H1 (cell line): ENCODE data around the gene CEP95. TPM values are rescaled to one million over a fixed set of nuclear protein-coding genes. Genes with fewer than 3 reads are reported as not detected.

ENCODE experiments used
- CTCF ChIA-PET: fragments of 300-600 bp; sonication (Branson Sonifier 250); formaldehyde crosslinking; loops from one replicate; lab custom pipeline; 2021; ENCODE audit not compliant: partially characterized antibody; lab: Charles Lee
- POLR2A ChIA-PET: fragments of 300-600 bp; sonication (Branson Sonifier 250); formaldehyde crosslinking; loops from one replicate; lab custom pipeline; 2021; ENCODE audit warnings: inconsistent platforms; ENCODE audit not compliant: partially characterized antibody; lab: Charles Lee
- DNase-seq, 2 experiments: peaks; one replicate each; pipeline versions ENCODE4 v3.0.0 to v3.0.0-alpha.2; 2010 to 2022; ENCODE audit warnings: low spot score in 2 of 2, low read depth in 1 of 2, mixed read lengths in 1 of 2
- FAIRE-seq: peaks from 2 replicates; lab custom pipeline; 2011; peaks lifted over from hg19 to GRCh38; lab: Jason Lieb, UNC
- H2AFZ ChIP-seq: 2 replicates; pipeline ENCODE4 v1.8.1; 2012; ENCODE audit warnings: low read length, inconsistent platforms
- H2AK5ac ChIP-seq: 2 replicates; pipeline ENCODE4 v1.6.1; 2013; ENCODE audit warnings: low read depth, low read length
- H2BK120ac ChIP-seq: replicated peaks from 2 replicates; pipeline ENCODE3; 2013; ENCODE audit warnings: low read depth, low read length, inconsistent platforms
- H2BK12ac ChIP-seq: 2 replicates; pipeline ENCODE4 v1.6.1; 2013; ENCODE audit warnings: low read depth, low read length
- H2BK15ac ChIP-seq: 2 replicates; pipeline ENCODE4 v1.6.1; 2013; ENCODE audit warnings: low read length
- H2BK20ac ChIP-seq: 2 replicates; pipeline ENCODE4 v1.6.1; 2013; ENCODE audit warnings: low read length
- H2BK5ac ChIP-seq: 2 replicates; pipeline ENCODE4 v1.6.1; 2013; ENCODE audit warnings: low read depth, low read length
- H3K14ac ChIP-seq: 2 replicates; pipeline ENCODE4 v1.6.1; 2013; ENCODE audit warnings: inconsistent platforms; ENCODE audit not compliant: insufficient read length
- H3K18ac ChIP-seq: 2 replicates; pipeline ENCODE4 v1.6.1; 2013; ENCODE audit warnings: low read length; ENCODE audit errors: extremely low read depth
- H3K23ac ChIP-seq: 2 replicates; pipeline ENCODE4 v1.6.1; 2013; ENCODE audit warnings: inconsistent platforms; ENCODE audit not compliant: insufficient read length
- H3K23me2 ChIP-seq: 2 replicates; pipeline ENCODE4 v1.6.1; 2013; ENCODE audit warnings: low read depth, low read length
- H3K27ac ChIP-seq: 2 replicates; pipeline ENCODE4 v1.6.1; 2011; ENCODE audit warnings: low read depth, low read length, inconsistent platforms
- H3K27me3 ChIP-seq, 4 experiments: replicated peaks in 1 of 4; 1 replicate in 1 of 4; 2 replicates in 3 of 4; pipeline versions ENCODE4 v1.6.1 to v1.8.1; 2011 to 2013; ENCODE audit warnings: low read length in 3 of 4, mild to moderate bottlenecking in 3 of 4, inconsistent platforms in 2 of 4, mixed read lengths in 2 of 4, moderate library complexity in 1 of 4; ENCODE audit not compliant: control insufficient read depth in 3 of 4, insufficient read depth in 3 of 4; ENCODE audit errors: extremely low read depth in 1 of 4
- H3K36me3 ChIP-seq, 4 experiments: 2 replicates each; pipeline versions ENCODE4 v1.6.1 to v1.8.1; 2011 to 2013; ENCODE audit warnings: mild to moderate bottlenecking in 4 of 4, low read length in 3 of 4, moderate library complexity in 2 of 4, control low read depth in 1 of 4, inconsistent platforms in 1 of 4; ENCODE audit not compliant: insufficient read depth in 4 of 4, control insufficient read depth in 2 of 4
- H3K4ac ChIP-seq: replicated peaks from 2 replicates; pipeline ENCODE3; 2013; ENCODE audit warnings: low read length, low read depth, mixed read lengths, inconsistent platforms; ENCODE audit not compliant: insufficient read length
- H3K4me1 ChIP-seq, 4 experiments: replicated peaks in 1 of 4; 1 replicate in 1 of 4; 2 replicates in 3 of 4; pipeline versions ENCODE4 v1.6.1 to v1.8.1; 2011 to 2013; ENCODE audit warnings: low read length in 3 of 4, inconsistent platforms in 2 of 4, mixed read lengths in 1 of 4; ENCODE audit not compliant: insufficient read depth in 4 of 4, control insufficient read depth in 3 of 4
- H3K4me2 ChIP-seq, 2 experiments: 2 replicates each; pipeline versions ENCODE4 v1.6.1 to v1.8.1; 2011 to 2013; ENCODE audit warnings: low read depth in 2 of 2, low read length in 2 of 2, control low read depth in 1 of 2, inconsistent platforms in 1 of 2, mild to moderate bottlenecking in 1 of 2; ENCODE audit not compliant: insufficient read depth in 1 of 2
- H3K4me3 ChIP-seq, 4 experiments: fragments of 200-600, 300-600 bp in 1 of 4; sonication (generic), shearing (Covaris generic), sonication (Bioruptor Twin) in 1 of 4; 2 replicates each; pipeline versions ENCODE4 v1.5.1 to v1.8.1; 2011 to 2016; ENCODE audit warnings: low read length in 4 of 4, low read depth in 3 of 4, control low read depth in 2 of 4, inconsistent platforms in 2 of 4, mild to moderate bottlenecking in 2 of 4, mixed read lengths in 1 of 4, moderate library complexity in 1 of 4; ENCODE audit not compliant: insufficient read depth in 2 of 4; ENCODE audit errors: extremely low read depth in 1 of 4
- H3K56ac ChIP-seq: replicated peaks from 2 replicates; pipeline ENCODE3; 2013; ENCODE audit warnings: low read depth, mild to moderate bottlenecking, mixed read lengths, low read length, inconsistent platforms; ENCODE audit not compliant: insufficient read length
- H3K79me1 ChIP-seq: 2 replicates; pipeline ENCODE4 v1.6.1; 2013; ENCODE audit warnings: low read depth, low read length, control low read depth
- H3K79me2 ChIP-seq, 2 experiments: 2 replicates each; pipeline versions ENCODE4 v1.6.1 to v1.8.1; 2012 to 2013; ENCODE audit warnings: low read length in 2 of 2, mild to moderate bottlenecking in 2 of 2, inconsistent platforms in 1 of 2; ENCODE audit not compliant: insufficient read depth in 2 of 2, control insufficient read depth in 1 of 2
- H3K9ac ChIP-seq, 4 experiments: replicated peaks in 1 of 4; 1 replicate in 1 of 4; 2 replicates in 3 of 4; pipeline versions ENCODE4 v1.6.1 to v1.8.1; 2011 to 2013; ENCODE audit warnings: low read depth in 3 of 4, low read length in 3 of 4, control low read depth in 2 of 4, mild to moderate bottlenecking in 2 of 4, moderate library complexity in 2 of 4, inconsistent platforms in 1 of 4; ENCODE audit errors: extremely low read depth in 1 of 4
- H3K9me3 ChIP-seq, 2 experiments: 2 replicates each; pipeline versions ENCODE4 v1.6.1 to v1.8.1; 2012 to 2013; ENCODE audit warnings: mild to moderate bottlenecking in 2 of 2, moderate library complexity in 2 of 2, control low read depth in 1 of 2, inconsistent platforms in 1 of 2, low read depth in 1 of 2, low read length in 1 of 2, mixed read lengths in 1 of 2; ENCODE audit not compliant: insufficient read depth in 2 of 2
- H4K20me1 ChIP-seq, 2 experiments: replicated peaks in 1 of 2; 2 replicates each; pipeline versions ENCODE3 to v1.8.1; 2011 to 2013; ENCODE audit warnings: inconsistent platforms in 2 of 2, low read length in 2 of 2, mild to moderate bottlenecking in 1 of 2; ENCODE audit not compliant: insufficient read depth in 2 of 2, control insufficient read depth in 1 of 2
- H4K5ac ChIP-seq: 2 replicates; pipeline ENCODE4 v1.6.1; 2013; ENCODE audit warnings: low read length, low read depth, mixed read lengths, inconsistent platforms; ENCODE audit not compliant: insufficient read length
- H4K8ac ChIP-seq: 2 replicates; pipeline ENCODE4 v1.8.0; 2013; ENCODE audit warnings: mild to moderate bottlenecking, moderate library complexity, low read length, inconsistent platforms; ENCODE audit not compliant: insufficient read depth; ENCODE audit errors: extremely low read depth
- H4K91ac ChIP-seq: replicated peaks from 2 replicates; pipeline ENCODE3; 2013; ENCODE audit warnings: low read length, mixed read lengths, inconsistent platforms; ENCODE audit not compliant: insufficient read length
- BCL11A ChIP-seq, 2 experiments: IDR thresholded peaks; one replicate each; pipeline ENCODE4 v1.6.1; 2011; ENCODE audit warnings: low read depth in 2 of 2, low read length in 2 of 2, mild to moderate bottlenecking in 2 of 2
- CEBPB ChIP-seq: IDR thresholded peaks from 2 replicates; pipeline ENCODE4 v1.6.1; 2012; ENCODE audit warnings: low read depth, low read length
- KDM4A ChIP-seq: IDR thresholded peaks from one replicate; pipeline ENCODE4 v1.7.1; 2012; ENCODE audit warnings: low read depth, mild to moderate bottlenecking, moderate library complexity, low read length, inconsistent platforms; ENCODE audit not compliant: severe bottlenecking
- RBBP5 ChIP-seq: IDR thresholded peaks from 2 replicates; pipeline ENCODE4 v1.7.1; 2012; ENCODE audit warnings: low read depth, mild to moderate bottlenecking, inconsistent platforms, low read length, moderate library complexity, borderline replicate concordance
- WGBS, 2 experiments: shearing (Covaris generic) in 1 of 2; methylation state at CpG; one replicate each; pipeline versions ENCODE4 v1.1.6 to v1.1.7; 2013 to 2015; ENCODE audit warnings: low lambda C conversion rate in 2 of 2, mixed read lengths in 2 of 2, inconsistent platforms in 1 of 2, low coverage in 1 of 2, missing lambda C conversion rate in 1 of 2; ENCODE audit not compliant: insufficient replicate concordance in 2 of 2, insufficient coverage in 1 of 2, insufficient read length in 1 of 2; ENCODE audit errors: extremely low coverage in 1 of 2, missing lambda C conversion rate in 1 of 2; 5-methylcytosine and 5-hydroxymethylcytosine counted together
- polyA plus RNA-seq, 7 experiments: library from polyadenylated mRNA; depleted of rRNA in 3 of 7; stranded (reverse) in 5 of 7; unstranded in 2 of 7; fragments of >200 nt in 5 of 7; fragments of 200-250 nt in 2 of 7; gene quantifications; 1 replicate in 5 of 7; 2 replicates in 1 of 7; 4 replicates in 1 of 7; pipeline versions ENCODE4 v1.2.1 to v1.2.3, GENCODE V29; 2011 to 2013; ENCODE audit warnings: missing spikeins in 2 of 7, mixed read lengths in 2 of 7
- total RNA-seq: library from RNA; stranded (reverse); fragmentation: NEBNext Ultra II Directional; extraction: Animal tissue kit (Norgen Biotek cat#: 25700); gene quantifications from 2 replicates; pipeline ENCODE4 v1.2.1, GENCODE V29; 2021

CEP95 gene
- total and polyA plus RNA-seq, 2 of the 8 experiments (the other 6 are each of a cell fraction or from before 2014, with no cell fraction given) = 22.3 to 51.5 TPM

- Histone ChIP-seq H4K5ac (no peak overlapping the region), H3K4ac (no peak overlapping the region), H3K56ac (no peak overlapping the region), H3K4me3 (no peak overlapping the region), H3K23me2 (no peaks in the 10 kb centered on the region), H3K4me1 (peaks cover 0 to 2% (median 0%) of the 10 kb centered on the region in 4 experiments; a peak in 2 of 7 replicates), H4K91ac (no peak overlapping the region), H4K8ac (no peak overlapping the region), H3K9me3 (no peaks in the 10 kb centered on the region), H2AFZ (no peak overlapping the region), H3K79me1 (no peaks in the 10 kb centered on the region), H3K18ac (no peak overlapping the region), H2BK12ac (no peak overlapping the region), H2AK5ac (no peak overlapping the region), H4K20me1 (no peaks in the 10 kb centered on the region), H3K27me3 (no peaks in the 10 kb centered on the region), H2BK20ac (no peak overlapping the region), H2BK5ac (no peak overlapping the region), H3K79me2 (no peaks in the 10 kb centered on the region), H3K27ac (no peak overlapping the region), H3K14ac (no peak overlapping the region), H3K9ac (no peak overlapping the region), H3K4me2 (no peak overlapping the region), H2BK15ac (no peak overlapping the region), H2BK120ac (no peak overlapping the region), H3K23ac (no peak overlapping the region), H3K36me3 (peaks cover 0 to 13% (median 3%) of the 10 kb centered on the region in 4 experiments; a peak in 3 of 8 replicates)
- FAIRE-seq = no peak
- 82% methylated on average over 2 of the region's 2 CpGs; no CpG with 5 or more reads in 1 of the 2 experiments for WGBS, 2 experiments
- ChIA-PET CTCF (no interaction called here), POLR2A (interaction anchor here (1.0 kb wide), 1 partner anchor 9 kb away, joined by 3 read pairs; no protein-coding TSS in a partner anchor)
- no peak for DNase-seq
- TF ChIP-seq KDM4A (no peak), RBBP5 (no peak), BCL11A (IDR thresholded peaks at IDR 0.05; ENCODE audit: low read depth in 2 of 2, low read length in 2 of 2) (no peak), CEBPB (no peak)
Observed at GRCh38 chr17:64585146-64585545, 78.4 kb downstream of the CEP95 start.
